Embryonic facial prominence (tissue), 1 donor: ENCODE measurements around the gene KIF5C.
"Not testable (repeated sequence)": the region's sequence is repeated elsewhere in the genome, so short reads cannot be mapped to it uniquely, and the experiment has no call there.

ENCODE experiments used
- DNase-seq: peaks from one replicate; pipeline ENCODE4 v3.0.0-alpha.2; 2016; ENCODE audit errors: extremely low spot score

Gene KIF5C

GRCh38 chr2:148965623-148966437 lies 90.8 kb downstream of the KIF5C start:
- DNase-seq: no peak

- no peak for DNase-seq
Measured at GRCh38 chr2:148966438-148966758, 91.4 kb downstream of the KIF5C start.

- no peak for DNase-seq
Measured at GRCh38 chr2:148967056-148967455, 92.0 kb downstream of the KIF5C start.

GRCh38 chr2:148967578-148967977 lies 92.6 kb downstream of the KIF5C start:
- no peak for DNase-seq

- no peak for DNase-seq
Measured at GRCh38 chr2:148968301-148968700, 93.3 kb downstream of the KIF5C start.

GRCh38 chr2:148968776-148969319 lies 93.8 kb downstream of the KIF5C start:
- DNase-seq: no peak

- no peak for DNase-seq
Measured at GRCh38 chr2:148969659-148970061, 94.6 kb downstream of the KIF5C start.

GRCh38 chr2:148970385-148970784 lies 95.4 kb downstream of the KIF5C start:
- DNase-seq: no peak

DNA sequence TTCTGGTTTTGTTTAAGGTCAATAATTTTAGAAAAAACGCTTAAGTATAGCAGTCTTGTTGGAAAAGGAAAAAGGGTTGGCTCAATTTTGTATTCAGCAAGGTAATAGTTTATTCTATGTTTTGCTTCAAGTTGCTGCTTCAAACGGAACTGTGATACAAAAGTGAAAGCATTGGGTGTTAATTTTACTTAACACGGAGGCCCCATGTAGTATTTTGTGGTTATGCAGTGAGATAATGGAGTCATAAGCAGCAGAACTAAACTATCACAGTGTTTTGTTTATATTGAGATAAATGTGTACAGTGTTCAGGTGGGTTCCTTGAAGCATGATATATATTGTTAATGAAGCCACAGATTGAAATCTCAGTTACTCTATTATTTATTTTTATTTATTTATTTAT lies 96.5 kb downstream of the KIF5C start:
- DNase-seq: no peak

DNA sequence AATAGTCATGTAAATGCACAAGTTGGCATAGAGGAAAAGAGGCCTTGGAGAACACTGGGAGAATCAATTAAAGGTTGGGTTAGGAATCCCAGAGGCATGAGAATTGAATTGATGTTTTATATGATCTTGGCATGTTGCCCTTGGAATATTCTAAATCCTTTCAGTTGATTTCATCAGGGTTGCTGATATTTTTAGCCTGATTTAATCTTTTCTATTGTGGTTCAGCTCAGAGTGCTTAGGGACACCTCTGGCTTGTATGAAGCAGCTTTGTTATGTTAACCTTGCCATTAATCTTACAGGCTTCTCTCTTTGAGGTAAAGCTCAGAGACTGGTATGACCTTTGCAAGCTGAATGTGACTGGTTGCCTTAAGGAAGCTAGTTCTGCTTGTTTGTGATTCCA lies 99.1 kb downstream of the KIF5C start:
- DNase-seq: no peak

GRCh38 chr2:148978026-148978685 lies 103.1 kb downstream of the KIF5C start:
- DNase-seq: no peak

DNA sequence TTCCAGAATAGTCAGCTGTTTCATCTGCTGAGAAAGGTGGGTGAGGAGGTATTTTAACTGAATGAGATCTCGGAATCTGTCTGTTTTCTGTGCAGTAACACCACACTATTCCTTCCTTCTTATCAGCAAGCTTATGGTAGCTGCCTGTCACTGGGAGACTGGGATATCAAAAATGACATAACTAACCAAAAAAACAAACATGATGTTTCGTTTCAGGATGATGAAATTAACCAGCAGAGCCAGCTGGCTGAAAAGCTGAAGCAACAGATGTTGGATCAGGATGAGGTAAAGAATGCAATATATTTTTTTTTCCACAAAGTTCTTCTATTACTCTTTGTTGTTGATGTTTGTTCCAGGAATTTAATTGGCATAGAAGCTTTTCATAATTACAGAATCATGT lies 103.7 kb downstream of the KIF5C start:
- no peak for DNase-seq

DNA sequence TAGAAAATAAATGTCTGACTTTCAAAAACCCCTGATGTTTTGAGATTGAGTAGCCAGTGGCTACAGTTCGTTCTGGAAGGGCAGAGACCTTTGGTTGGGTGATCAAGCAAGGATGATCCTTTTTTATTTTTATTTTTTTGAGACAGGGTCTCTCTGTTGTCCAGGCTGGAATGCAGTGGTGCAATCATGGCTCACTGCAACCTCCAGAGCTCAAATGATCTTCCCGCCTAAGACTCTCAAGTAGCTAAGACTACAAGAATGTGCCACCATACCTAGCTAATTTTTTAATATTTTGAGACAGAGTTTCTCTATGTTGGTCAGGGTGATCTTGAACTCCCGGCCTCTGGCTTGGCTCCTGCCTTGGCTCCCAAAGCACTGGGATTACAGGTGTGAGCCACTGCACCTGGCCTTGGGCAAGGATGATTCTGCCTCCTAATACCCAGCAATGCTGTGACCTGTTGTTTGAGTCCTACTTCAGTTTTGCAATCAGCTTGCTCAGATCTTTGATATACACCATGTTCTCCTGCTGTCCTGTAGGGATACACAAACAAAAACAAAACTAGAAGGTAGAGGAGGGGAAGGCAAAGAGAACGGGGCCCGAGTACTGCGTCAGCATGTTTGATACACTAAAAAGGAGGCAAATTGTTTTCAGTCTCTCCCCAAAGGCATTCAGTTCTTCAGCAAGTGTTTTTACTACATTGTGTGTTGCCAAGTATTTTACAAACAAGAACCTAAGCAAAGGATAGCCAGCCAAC lies 104.3 kb downstream of the KIF5C start:
- no peak for DNase-seq

GRCh38 chr2:148979919-148980277 lies 104.9 kb downstream of the KIF5C start:
- DNase-seq: no peak

GRCh38 chr2:148980496-148980895 lies 105.5 kb downstream of the KIF5C start:
- not testable (repeated sequence) for DNase-seq

GRCh38 chr2:148981324-148981723 lies 106.3 kb downstream of the KIF5C start:
- DNase-seq: no peak

DNA sequence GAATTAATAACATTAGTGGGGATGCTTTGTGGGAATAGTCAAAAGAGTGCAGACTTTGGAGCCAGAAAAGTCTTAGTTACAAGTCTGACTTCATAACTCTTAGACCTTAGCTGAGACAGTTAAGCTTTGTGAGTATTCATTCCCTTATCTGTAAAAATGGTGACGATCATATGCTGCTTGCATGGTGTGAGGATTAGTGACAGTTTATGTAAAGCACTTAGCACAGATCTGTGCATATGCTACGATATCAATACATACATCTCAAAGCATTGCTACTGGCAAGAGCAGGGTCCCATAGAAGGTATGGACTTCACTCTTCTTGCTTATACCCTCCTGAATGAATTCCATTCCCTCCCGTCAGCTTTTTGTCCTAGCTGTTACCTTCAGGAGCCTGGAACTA lies 106.8 kb downstream of the KIF5C start:
- no peak for DNase-seq

GRCh38 chr2:148982282-148982681 lies 107.3 kb downstream of the KIF5C start:
- DNase-seq: no peak

DNA sequence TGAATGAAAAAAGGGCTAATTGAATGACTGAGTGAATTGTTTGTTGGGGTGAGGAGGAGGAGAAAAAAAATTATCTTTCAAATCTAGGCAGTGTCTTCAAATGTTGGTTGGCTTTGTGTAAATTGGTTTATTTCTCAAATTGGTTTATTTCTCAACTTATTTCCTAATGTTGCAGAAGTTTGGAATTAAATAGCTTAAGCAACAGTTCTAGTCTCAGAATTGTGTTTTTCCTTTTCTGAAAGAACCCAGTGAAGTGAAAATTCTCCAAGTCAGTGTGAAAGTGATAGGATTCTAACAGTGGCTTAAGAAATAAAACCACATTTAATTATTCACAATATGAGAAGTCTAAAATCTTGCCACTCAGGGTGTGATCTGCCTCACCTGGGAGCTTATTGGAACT lies 108.9 kb downstream of the KIF5C start:
- DNase-seq: no peak

GRCh38 chr2:148984449-148984848 lies 109.4 kb downstream of the KIF5C start:
- DNase-seq: no peak

GRCh38 chr2:148987286-148987685 lies 112.3 kb downstream of the KIF5C start:
- DNase-seq: no peak

GRCh38 chr2:148988337-148988736 lies 113.3 kb downstream of the KIF5C start:
- DNase-seq: no peak
